Suppressor macrophage treated with lipopolysaccharide for 1 hour (primary cell): Measurements from ENCODE around the gene ADD2.
"Not testable (repeated sequence)": the region's sequence is repeated elsewhere in the genome, so short reads cannot be mapped to it uniquely, and the experiment has no call there.

ENCODE experiments used
- DNase-seq, 3 donors: peaks; one replicate each; pipeline ENCODE4 v3.0.0-alpha.2; 2020 to 2022

The ADD2 gene

GRCh38 chr2:70748002-70748784 is 19.8 kb downstream of the ADD2 start:
- DNase-seq: no peak

DNA sequence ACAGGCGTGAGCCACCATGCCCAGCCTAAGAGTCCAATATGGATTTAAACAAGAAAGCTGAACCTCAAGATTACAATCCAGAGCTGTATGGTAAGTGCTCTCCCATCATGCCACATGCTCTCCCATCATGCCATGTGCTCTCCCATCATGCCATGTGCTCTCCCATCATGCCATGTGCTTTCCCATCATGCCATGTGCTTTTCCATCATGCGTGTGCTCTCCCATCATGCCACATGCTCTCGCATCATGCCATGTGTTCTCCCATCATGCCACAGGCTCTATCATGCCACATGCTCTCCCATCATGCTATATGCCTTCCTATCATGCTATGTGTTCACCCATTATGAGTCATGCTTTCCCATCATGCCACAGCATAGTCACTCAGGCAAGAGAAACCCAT is 20.7 kb downstream of the ADD2 start:
- DNase-seq: no peak

GRCh38 chr2:70746094-70746974 is 21.7 kb downstream of the ADD2 start:
- DNase-seq: no peak

- DNase-seq: no peak
Observed at GRCh38 chr2:70745276-70745825, 22.6 kb downstream of the ADD2 start.

DNA sequence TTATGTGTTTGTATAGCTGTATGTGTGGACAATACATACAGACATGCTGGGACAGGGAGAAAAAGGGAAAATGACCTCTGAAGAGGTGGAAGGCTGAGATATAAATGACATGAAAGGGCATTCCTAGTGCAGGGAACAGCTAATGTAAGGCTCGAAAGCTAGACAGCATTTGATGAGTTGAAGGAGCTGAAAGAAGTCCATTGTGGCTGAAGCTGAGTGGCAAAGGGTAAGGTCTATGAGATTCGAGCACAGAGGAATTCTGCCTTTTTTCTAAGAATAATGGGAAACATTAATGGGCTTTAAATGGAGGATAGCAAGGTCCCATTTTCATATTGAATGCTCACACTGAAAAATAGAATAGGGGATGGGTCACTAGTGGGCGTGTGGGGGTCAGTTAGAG is 23.6 kb downstream of the ADD2 start:
- no peak for DNase-seq

GRCh38 chr2:70743677-70744076 is 24.3 kb downstream of the ADD2 start:
- DNase-seq: no peak

- no peak for DNase-seq
Observed at GRCh38 chr2:70743068-70743467, 24.9 kb downstream of the ADD2 start.

DNA sequence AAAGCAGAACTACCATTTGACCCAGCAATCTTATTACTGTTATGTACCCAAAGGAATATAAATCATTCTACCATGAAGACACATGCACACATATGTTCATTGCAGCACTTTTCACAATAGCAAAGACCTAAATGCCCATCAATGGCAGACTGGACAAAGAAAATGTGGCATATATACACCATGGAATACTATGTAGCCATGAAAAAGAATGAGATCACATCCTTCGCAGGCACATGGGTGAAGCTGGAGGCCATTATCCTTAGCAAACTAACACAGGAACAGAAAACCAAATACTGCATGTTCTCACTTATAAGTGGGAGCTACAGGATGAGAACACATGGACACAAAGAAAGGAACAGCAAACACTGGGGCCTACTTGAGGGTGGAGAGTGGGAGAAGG is 28.5 kb downstream of the ADD2 start:
- not testable (repeated sequence) for DNase-seq

DNA sequence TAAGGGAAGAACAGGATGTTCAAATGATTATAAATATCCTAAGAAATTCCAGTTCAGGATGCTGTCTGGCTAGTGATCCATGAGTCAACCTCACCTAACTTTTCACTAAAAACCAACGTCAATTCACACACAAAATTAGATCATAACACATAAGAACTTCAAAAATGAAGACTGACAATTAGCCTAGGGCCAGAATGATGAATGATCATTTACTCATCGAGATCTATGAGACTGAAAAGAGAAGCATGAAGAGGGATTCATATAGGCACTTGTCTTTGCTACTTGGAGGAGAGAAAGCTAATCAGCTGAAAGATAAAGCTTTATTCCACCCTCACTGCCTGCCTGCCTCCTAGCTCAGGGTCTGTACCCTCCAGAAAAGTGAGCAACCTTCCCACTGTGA is 29.8 kb downstream of the ADD2 start:
- no peak for DNase-seq

- no peak for DNase-seq
Observed at GRCh38 chr2:70735071-70735470, 32.9 kb downstream of the ADD2 start.

GRCh38 chr2:70733646-70734180 is 34.3 kb downstream of the ADD2 start:
- no peak for DNase-seq

DNA sequence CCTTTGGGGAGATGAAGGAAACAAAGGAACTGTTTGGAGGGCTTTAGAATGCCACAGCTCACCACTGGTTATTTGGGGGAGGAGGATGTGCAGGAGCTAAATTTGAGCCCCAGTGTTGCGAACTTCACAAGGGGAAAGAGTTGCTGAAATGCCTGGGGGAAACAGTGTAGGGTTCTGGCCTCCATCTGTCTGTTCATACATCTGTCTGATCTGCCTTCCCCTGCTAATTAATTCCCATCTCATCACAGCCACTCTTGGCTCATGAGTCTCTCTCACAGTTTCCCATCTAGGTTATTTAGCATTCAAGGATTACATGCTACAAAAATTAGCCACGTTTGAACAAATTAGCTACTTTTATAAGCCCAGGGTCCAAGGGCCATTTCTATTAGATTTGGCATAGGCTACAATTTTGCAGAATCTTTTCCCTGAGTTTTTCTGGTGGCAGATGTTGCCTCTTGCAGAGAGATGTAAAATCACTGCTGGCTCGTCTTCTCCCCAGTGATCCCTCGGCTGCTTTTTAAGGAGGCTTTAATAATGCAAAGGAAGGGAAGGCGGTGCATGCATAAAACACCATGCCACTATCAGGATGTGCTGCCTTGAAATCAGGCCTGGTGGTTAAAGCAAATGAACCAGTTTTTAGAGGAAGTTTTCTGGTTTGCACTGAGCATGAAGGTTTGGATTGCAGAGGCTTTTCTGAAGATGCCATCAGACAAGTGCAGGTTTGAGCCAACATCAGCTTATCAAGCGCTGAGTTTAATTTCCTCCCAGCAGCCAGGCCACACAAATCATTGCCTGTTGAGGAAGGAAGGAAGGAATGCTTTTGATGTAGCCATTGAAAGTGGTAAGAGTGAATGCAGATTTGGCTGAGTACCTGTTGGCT is 35.0 kb downstream of the ADD2 start:
- DNase-seq: no peak

- no peak for DNase-seq
Observed at GRCh38 chr2:70730730-70731129, 37.3 kb downstream of the ADD2 start.

DNA sequence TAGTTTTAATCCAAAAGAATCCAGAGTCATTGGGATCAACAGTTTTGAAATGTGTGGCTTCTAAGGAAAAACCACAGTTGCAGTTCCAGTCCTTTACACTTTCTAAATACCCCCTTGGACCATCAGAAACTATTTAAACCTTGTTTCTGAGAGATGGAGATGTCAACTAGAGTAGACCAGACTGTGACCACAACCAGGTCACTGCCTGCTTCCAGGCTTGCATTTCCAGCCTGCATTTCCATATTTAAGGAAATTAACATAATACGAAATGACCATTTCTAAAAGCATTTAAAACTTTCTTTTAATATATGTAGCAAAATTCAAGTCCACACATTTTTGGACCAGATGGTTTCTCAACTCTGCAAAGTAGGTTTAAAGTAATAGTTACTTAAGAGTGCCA is 38.4 kb downstream of the ADD2 start:
- no peak for DNase-seq

- no peak for DNase-seq
Observed at GRCh38 chr2:70728128-70728527, 39.9 kb downstream of the ADD2 start.

GRCh38 chr2:70726947-70727725 is 40.9 kb downstream of the ADD2 start:
- DNase-seq: peak in 2 of 3 donors; percentile 15 to 30

DNA sequence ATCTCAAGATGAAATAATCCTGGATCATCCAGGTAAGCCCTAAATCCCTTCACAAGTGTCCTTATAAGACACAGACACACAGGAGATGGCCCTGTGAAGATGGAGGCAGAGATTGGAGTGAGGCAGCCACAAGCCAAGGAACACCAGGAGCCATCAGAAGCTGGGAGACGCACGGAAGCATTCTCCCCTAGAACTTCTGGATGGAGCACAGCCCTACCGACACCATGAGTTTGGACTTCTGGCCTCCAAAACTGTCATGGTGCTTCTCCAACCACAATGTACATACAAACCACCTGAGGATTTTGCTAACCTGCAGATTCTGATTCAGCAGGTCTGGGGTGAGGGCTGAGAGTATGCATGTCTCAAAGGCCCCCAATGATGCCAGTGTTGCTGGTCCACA is 42.5 kb downstream of the ADD2 start:
- DNase-seq: no peak

DNA sequence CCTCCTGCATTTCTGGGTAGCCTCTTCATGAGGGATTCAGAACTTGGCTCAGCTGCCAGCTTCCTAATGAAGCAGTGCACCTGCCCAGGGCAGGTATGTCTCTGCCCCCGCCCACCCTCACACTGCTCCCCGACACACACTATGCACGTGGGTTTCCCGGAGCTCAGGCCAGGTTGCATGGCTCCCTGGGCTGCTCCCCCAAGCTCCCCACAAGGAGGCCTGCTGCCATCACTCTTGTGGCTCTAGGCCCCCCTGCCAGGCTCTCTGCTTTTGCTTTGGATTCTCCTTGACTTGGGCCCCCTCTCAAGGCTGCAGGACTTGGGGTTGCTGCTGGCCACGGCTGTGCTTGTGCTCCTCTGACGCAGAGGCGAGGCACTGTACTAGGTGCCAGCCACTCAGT is 43.6 kb downstream of the ADD2 start:
- DNase-seq: no peak

DNA sequence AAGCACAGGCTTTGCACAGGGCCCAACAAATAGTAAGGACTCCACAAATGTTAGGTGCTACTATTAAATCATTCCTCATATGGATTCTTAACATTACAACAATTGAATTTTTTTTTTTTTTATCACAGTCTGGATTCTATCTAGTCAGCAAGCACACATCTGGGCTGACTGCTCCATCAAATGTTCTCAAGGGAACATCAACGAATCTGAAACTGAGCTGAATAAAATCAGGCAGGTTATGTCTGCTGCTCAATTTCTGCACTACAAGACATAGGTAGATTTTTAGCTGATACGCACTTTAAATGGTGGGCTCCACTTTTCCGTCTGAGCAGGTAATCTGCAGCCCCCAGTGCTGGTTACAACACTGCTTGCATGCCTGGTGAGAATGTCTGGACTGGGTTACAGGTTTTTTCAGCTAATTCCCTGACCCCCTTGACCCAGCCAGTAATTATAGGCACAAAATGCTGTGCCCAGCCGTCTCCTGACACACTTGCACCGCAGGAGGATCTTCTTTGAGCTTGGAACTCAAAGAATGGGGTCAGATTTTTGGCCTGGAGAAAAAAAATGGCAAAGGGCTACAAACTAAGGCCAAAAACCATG is 44.6 kb downstream of the ADD2 start:
- no peak for DNase-seq

DNA sequence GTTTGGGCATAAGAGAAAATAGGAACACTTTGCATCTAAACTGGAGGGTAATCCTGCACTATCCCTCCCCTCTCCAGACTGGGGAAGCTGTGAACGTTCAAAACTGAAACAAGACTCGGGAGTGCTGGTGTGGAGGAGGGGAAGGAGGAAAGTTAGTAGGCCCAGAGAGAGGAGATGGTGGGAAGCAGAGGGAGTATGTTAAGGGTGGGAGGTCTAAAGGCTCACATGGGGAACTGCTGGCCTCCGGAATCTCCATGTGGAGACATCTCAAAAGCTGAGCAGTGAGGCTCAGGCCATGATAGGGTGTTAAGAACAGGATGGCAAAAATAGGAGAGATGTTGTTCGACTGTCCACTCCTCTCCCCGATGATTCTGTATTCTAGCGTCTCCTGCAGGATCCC is 47.9 kb downstream of the ADD2 start:
- no peak for DNase-seq

DNA sequence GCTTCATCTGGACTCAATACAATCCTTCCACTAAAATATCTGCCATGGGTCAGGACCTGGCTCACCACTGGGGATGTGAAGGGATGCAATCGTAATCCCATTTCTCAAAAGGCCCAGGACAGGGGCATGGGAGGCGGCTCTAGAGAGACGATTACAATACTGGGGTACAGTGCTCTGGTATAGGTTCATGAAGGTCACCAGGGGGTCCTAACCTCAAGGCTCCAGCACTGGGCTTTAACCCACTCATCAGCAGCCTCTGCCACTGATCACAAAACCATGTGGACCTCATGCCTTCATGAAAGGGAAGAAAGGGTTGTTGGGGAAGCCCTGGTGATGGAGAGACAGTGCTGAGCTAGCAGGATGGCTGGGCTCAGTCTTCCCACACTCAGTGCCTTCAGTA is 48.8 kb downstream of the ADD2 start:
- no peak for DNase-seq
